Kidney capillary endothelial cell (primary cell): Measurements from ENCODE around the gene AP1S3.

Experiments used
- DNase-seq: peaks from one replicate; pipeline ENCODE4 v3.0.0-alpha.2; 2018; ENCODE audit warnings: low spot score

Gene AP1S3

GRCh38 chr2:223723954-223724411 is 113.4 kb downstream of the AP1S3 start:
- no peak for DNase-seq

GRCh38 chr2:223722226-223722625 is 115.2 kb downstream of the AP1S3 start:
- DNase-seq, result no peak

- no peak for DNase-seq
These were observed 115.6 kb downstream of the AP1S3 start for GRCh38 chr2:223721746-223722145.

DNA sequence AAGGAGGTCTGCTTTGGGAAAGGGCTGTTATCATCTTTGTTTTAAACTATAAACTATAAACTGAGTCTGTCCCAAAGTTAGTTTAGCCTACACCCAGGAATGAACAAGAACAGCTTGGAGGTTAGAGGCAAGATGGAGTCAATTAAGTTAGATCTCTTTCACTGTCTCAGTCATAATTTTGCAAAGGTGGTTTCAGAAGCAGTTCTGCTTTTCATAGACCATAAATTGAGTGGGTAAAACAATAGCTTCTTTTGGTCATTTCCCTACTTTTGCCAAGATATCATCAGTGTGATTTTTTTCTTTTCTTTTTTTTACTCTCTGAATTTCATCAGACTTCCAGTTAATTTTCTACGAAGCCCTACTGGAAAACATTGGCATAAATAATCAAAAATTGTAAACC is 117.0 kb downstream of the AP1S3 start:
- no peak for DNase-seq

DNA sequence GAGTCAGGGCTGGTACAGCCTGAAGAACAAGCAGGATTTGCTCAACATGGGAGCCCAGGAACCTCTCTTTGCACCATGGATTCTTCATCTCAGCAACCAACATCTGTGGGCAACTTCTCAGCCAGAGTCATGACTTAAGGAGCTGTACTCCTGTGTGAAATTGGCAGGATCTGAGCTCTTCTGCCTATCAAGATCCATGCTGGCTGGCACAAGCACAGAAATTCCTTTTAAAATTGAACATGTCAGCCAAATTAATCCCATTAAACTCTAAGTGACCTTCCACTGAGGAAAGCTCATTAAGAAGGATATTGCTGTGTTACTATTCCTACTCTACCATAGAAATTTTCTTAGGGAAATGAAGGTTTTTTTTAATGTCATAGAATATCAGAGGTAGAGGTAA is 124.7 kb downstream of the AP1S3 start:
- no peak for DNase-seq

DNA sequence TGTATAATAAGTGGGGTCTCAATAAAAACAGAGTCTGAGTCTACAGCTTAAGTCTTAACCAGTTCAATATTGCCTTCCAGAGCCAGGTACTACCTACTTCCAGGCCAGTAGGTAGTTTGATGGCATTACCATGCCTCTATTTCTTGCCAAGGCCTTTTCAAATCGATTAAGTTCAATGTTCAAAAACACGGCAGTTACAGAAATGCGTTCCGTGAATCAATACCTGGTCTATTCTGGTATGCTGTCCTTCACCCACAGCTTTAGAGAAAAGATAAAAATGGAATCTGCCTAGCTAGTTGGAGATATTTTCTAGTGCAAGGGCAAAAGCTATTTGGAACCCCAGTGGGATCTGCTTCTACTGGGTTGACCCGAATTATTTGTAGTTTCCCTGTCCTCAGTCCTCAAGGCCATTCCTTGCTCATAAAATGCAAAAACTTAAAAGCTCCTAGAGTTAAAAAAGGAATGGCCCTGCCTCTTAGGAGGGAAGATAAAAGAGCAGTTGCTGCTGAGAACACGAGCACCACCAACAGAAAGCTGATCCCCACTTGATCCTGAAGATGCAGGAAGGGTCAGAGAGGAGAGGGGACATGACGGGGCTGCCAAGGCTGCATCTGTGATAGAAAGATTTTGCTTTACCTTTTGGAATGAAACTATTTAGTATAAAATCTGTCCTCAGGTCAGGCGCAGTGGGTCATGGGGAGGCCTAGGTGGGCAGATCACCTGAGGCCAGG is 125.6 kb downstream of the AP1S3 start:
- DNase-seq, result no peak
